Natural killer cell (primary cell): ENCODE data around the gene SAFB2. TPM values are rescaled to one million over a fixed set of nuclear protein-coding genes. Genes with fewer than 3 reads are reported as not detected.

ENCODE experiments used
- ATAC-seq, 3 donors: fragments of 150-1000 bp in 2 of 3; fragments of 200-7000 bp in 1 of 3; cut with Tn5 transposase; 1 replicate in 1 of 3; 2 replicates in 2 of 3; pipeline ENCODE4 v1.10.0; 2021; ENCODE audit warnings: mild to moderate bottlenecking in 2 of 3, moderate library complexity in 2 of 3
- DNase-seq, 2 donors: peaks; one replicate each; pipeline versions ENCODE4 v3.0.0 to v3.0.0-alpha.2; 2013 to 2021; ENCODE audit warnings: mixed read lengths in 1 of 2
- H3K27ac ChIP-seq: one replicate; pipeline ENCODE4 v1.5.1; 2013; ENCODE audit warnings: mild to moderate bottlenecking, low read length
- H3K27me3 ChIP-seq: one replicate; pipeline ENCODE4 v1.6.1; 2013; ENCODE audit warnings: low read length; ENCODE audit not compliant: control insufficient read depth, insufficient read depth
- H3K36me3 ChIP-seq: one replicate; pipeline ENCODE4 v1.6.1; 2013; ENCODE audit warnings: low read length; ENCODE audit not compliant: control insufficient read depth, insufficient read depth
- H3K4me1 ChIP-seq: one replicate; pipeline ENCODE4 v1.6.1; 2013; ENCODE audit warnings: low read length; ENCODE audit not compliant: control insufficient read depth, insufficient read depth
- H3K4me3 ChIP-seq: one replicate; pipeline ENCODE4 v1.5.1; 2013; ENCODE audit warnings: low read length
- H3K9me3 ChIP-seq: one replicate; pipeline ENCODE4 v1.6.1; 2013; ENCODE audit warnings: low read length; ENCODE audit not compliant: control insufficient read depth, insufficient read depth
- H3K27ac Mint-ChIP-seq, 2 donors: one replicate each; pipeline ENCODE4 v1.8.0; 2022; ENCODE audit warnings: mild to moderate bottlenecking in 2 of 2, mixed read lengths in 2 of 2, moderate library complexity in 1 of 2
- H3K27me3 Mint-ChIP-seq, 2 donors: one replicate each; pipeline ENCODE4 v1.8.0; 2022; ENCODE audit warnings: low read depth in 2 of 2, mixed read lengths in 2 of 2
- H3K36me3 Mint-ChIP-seq: one replicate; pipeline ENCODE4 v1.8.0; 2022; ENCODE audit warnings: mixed read lengths
- H3K4me1 Mint-ChIP-seq, 2 donors: one replicate each; pipeline ENCODE4 v1.8.0; 2022; ENCODE audit warnings: mixed read lengths in 2 of 2
- H3K4me3 Mint-ChIP-seq: one replicate; pipeline ENCODE4 v1.8.0; 2022; ENCODE audit warnings: mild to moderate bottlenecking, moderate library complexity, mixed read lengths
- H3K9me3 Mint-ChIP-seq, 2 donors: one replicate each; pipeline ENCODE4 v1.8.0; 2022; ENCODE audit warnings: mixed read lengths in 2 of 2
- CTCF ChIP-seq: fragments of 200-600 bp; IDR thresholded peaks from one replicate; pipeline ENCODE4 v1.8.0; 2022; ENCODE audit warnings: antibody characterized with exemption
- WGBS: methylation state at CpG from one replicate; pipeline ENCODE4 v1.1.7; 2013; ENCODE audit warnings: missing lambda C conversion rate; ENCODE audit not compliant: insufficient coverage; 5-methylcytosine and 5-hydroxymethylcytosine counted together
- intact Hi-C: fragments of 100-400 bp; cut with micrococcal nuclease; formaldehyde crosslinking; loops from one replicate; pipeline ENCODE4 v1.14.2; 2022
- total RNA-seq, 4 donors: library from RNA; stranded (reverse); fragments of 120-200 nt in 1 of 4; gene quantifications; one replicate each; pipeline versions ENCODE4 v1.2.3 to v1.2.4, GENCODE V29; 2013 to 2022

SAFB2 gene
- total RNA-seq, 3 donors from 2014 or later (not counting 1 experiment from before 2014, with no cell fraction given), result 232 to 264 (median 258) TPM

- no peak overlapping the region for H3K27ac ChIP-seq
- intact Hi-C loops, result loop anchor here (5.0 kb wide), 1 partner anchor 532 kb away; no protein-coding TSS in a partner anchor
- no peak overlapping the region for H3K27ac Mint-ChIP-seq
- no peak overlapping the region for H3K4me3 Mint-ChIP-seq
- no peaks in the 10 kb centered on the region for H3K36me3 Mint-ChIP-seq
- H3K9me3 ChIP-seq, result no peaks in the 10 kb centered on the region
- H3K27me3 Mint-ChIP-seq, result no peaks in the 10 kb centered on the region
- no peak for TF ChIP-seq CTCF
- H3K9me3 Mint-ChIP-seq, result no peaks in the 10 kb centered on the region
- H3K4me3 ChIP-seq, result no peak overlapping the region
- no peak for DNase-seq
- H3K36me3 ChIP-seq, result no peaks in the 10 kb centered on the region
- H3K4me1 ChIP-seq, result peaks cover 4% of the 10 kb centered on the region
- no peak for ATAC-seq
- H3K4me1 Mint-ChIP-seq, result peaks cover 6 to 11% of the 10 kb centered on the region in 2 donors
- WGBS, result 95% methylated on average over 7 of the region's 7 CpGs
- no peaks in the 10 kb centered on the region for H3K27me3 ChIP-seq
Observed at GRCh38 chr19:5579697-5580096, 42.9 kb downstream of the SAFB2 start.

GRCh38 chr19:5579286-5579685 is 43.3 kb downstream of the SAFB2 start:
- 92% methylated on average over 6 of the region's 6 CpGs for WGBS
- intact Hi-C loops, result loop anchor here (5.0 kb wide), 1 partner anchor 532 kb away; no protein-coding TSS in a partner anchor

GRCh38 chr19:5578097-5578846 is 44.3 kb downstream of the SAFB2 start:
- intact Hi-C loops, result loop anchor here (5.0 kb wide), 1 partner anchor 531 kb away; no protein-coding TSS in a partner anchor
- H3K27ac Mint-ChIP-seq, result peak overlapping the region in 1 of 2 donors; percentile 47

More at GRCh38 chr19:5579286-5579685, 43.3 kb downstream of the SAFB2 start:
- Histone ChIP-seq H3K9me3 (no peaks in the 10 kb centered on the region), H3K27ac (no peak overlapping the region), H3K4me3 (no peak overlapping the region), H3K4me1 (peaks cover 4% of the 10 kb centered on the region), H3K36me3 (no peaks in the 10 kb centered on the region), H3K27me3 (no peaks in the 10 kb centered on the region)
- no peaks in the 10 kb centered on the region for H3K36me3 Mint-ChIP-seq
- peaks cover 6 to 11% of the 10 kb centered on the region in 2 donors for H3K4me1 Mint-ChIP-seq
- no peak overlapping the region for H3K27ac Mint-ChIP-seq
- ATAC-seq (no peak), DNase-seq (no peak)
- H3K9me3 Mint-ChIP-seq, result no peaks in the 10 kb centered on the region
- no peak for TF ChIP-seq CTCF
- H3K4me3 Mint-ChIP-seq, result no peak overlapping the region
- no peaks in the 10 kb centered on the region for H3K27me3 Mint-ChIP-seq

More at GRCh38 chr19:5578097-5578846, 44.3 kb downstream of the SAFB2 start:
- Histone ChIP-seq H3K9me3 (no peaks in the 10 kb centered on the region), H3K36me3 (no peaks in the 10 kb centered on the region), H3K27me3 (no peaks in the 10 kb centered on the region), H3K4me1 (peaks cover 4% of the 10 kb centered on the region), H3K27ac (no peak overlapping the region), H3K4me3 (no peak overlapping the region)
- Mint-ChIP-seq H3K36me3 (no peaks in the 10 kb centered on the region), H3K4me1 (peaks cover 6 to 11% of the 10 kb centered on the region in 2 donors), H3K9me3 (no peaks in the 10 kb centered on the region), H3K4me3 (no peak overlapping the region), H3K27me3 (no peaks in the 10 kb centered on the region)
- peak; percentile 99 for TF ChIP-seq CTCF
- 31% methylated on average over 28 of the region's 28 CpGs for WGBS
- ATAC-seq (peak; percentile 88 to 93 (median 91)), DNase-seq (peak; percentile 71 to 87)
